GM18502 (cell line): Measurements from ENCODE around the gene TMEM170A.

Experiments used
- ATAC-seq: cut with Tn5 transposase; IDR thresholded peaks from one replicate; pipeline ENCODE4 v1.9.1; 2021; ENCODE audit warnings: mild to moderate bottlenecking; ENCODE audit not compliant: unreplicated experiment, poor library complexity

Gene TMEM170A

DNA sequence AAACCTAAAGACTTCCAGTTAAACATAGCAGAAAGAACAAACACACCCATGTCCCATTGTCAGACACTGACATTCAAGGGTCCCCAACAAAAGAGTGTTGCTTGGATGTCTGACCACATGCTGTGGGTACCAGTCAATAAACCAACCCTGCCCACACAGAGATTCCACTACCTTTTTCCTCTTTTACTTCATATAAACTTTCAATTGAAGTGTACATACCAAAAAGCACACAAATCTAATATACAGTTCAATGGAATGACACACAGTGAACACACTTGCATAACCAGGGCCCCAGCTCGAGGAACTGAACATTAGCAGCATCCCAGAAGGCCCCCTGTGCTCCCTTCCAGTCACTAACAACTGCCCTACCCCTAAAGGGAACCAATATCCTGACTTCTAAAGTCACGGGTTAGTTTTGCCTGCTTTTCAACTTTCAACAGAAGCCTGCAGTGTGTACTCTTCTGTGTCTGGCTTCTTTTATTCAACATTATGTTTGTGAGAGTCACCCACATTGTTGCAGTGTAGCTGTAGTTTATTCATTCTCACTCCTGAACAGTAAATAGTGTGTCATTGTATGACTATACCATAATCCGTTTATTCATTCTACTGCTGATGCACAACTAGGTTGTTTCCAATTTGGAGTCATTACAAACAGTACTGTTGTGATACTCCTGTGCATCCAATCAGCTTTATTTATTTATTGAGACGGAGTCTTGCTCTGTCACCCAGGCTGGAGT is 49.2 kb downstream of the TMEM170A start:
- no peak for ATAC-seq

DNA sequence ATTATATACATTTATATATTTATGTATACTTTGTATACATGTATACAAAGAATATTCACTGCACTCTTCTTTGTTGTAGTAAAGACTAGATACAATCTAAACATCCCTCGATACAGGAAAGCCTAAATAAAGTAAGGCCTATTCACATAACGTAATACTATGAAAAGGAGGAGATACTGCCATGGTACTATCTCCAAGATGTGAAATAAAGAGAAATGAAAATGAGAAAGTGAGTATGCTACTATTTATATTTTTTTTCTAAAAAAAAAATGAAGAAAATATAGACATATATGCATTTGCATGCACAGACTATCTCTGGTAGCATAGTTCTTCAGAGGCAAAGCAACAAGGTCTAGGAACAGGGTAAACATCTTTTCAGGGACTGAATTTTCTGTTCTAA is 50.5 kb downstream of the TMEM170A start:
- ATAC-seq: no peak

DNA sequence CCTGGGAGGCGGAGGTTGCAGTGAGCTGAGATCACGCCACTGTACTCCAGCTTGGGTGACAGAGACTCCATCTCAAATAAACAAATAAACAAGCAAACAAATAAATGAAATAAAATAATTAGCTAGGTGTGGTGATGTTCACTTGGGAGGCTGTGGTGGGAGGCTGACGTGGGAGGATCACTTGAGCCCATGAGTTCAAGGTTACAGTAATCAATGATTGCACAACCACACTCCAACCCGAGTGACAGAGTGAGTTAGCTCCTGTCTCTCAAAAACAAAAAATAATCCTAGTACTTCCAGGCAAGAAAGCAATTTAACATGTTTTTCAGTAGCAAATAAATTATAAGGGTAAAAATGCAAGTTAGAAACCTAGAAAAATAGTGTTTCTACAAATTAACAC is 57.5 kb downstream of the TMEM170A start:
- ATAC-seq: no peak

DNA sequence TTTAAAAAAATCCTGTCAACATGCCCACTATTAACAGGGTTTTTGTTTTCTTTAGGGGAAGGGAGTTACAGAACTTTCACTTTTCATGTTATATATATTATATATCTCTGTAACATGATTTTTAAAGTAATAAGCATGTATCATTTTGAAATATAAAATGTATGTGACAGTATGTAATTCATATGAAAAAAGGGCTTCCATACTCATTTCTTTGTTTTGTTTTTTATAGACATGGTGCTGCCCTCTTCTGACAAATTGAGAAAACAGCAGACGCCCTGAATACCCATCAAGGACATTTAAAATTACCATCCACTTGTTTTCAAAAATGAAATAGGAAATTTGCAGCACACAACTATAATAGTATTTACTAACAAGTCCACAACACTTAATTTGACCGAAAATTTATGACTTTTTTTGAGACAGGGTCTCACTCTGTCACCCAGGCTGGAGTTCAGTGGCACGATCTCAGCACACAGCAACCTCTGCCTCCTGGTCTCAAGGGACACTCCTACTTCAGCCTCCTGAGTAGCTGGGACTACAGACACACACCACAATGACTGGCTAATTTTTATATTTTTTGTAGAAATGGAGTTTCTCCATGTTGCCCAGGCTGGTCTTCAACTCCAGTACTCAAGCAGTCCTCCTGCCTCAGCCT is 61.5 kb downstream of the TMEM170A start:
- no peak for ATAC-seq

DNA sequence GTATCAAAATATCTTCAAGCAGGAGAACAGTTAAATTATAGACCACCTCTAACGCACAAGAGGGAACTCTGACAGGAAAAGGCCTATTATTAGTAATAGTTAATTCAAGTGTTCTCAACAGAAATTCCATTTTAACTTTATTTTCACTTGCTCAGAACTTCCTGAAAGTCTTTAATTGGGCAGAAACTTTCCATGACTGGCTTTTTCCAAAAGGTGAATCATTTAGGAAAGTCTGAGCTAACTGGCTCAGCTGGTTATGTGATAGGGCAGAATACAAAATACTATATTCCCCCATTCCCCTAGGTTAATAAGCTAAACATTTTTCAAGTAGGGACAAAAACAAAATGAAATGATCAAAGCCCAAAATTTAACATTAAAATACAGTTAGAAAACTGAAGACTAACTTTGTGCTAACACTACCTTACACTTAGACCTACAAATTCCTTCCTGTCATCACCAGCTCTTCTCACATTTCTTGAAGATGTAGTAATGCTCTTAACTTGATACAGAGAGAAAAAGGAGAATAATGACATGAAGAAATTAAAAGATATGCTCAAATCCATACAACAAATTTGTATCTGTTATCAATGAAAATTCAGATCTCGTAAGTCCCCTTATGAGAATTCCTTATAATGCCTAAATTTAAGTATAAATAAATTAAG is 62.2 kb downstream of the TMEM170A start:
- ATAC-seq: no peak

DNA sequence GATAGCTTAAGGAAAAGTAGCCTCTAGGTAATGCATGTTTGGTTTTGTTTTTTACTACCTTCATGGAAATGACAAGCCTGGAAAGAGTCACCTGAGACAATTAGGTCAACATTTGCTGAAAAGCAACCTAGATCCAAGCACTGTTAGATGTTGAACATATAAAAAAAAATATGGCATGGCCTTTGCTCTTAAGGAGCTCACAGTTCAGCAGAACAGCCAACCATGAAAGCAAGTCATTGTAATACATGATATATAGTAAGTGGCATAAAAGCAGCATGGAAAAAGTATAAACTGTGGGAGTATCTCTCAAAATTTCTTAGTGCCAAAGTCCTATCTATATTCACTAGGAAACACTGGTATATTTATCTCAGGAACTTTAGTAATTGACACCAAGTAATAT is 62.8 kb downstream of the TMEM170A start:
- no peak for ATAC-seq

DNA sequence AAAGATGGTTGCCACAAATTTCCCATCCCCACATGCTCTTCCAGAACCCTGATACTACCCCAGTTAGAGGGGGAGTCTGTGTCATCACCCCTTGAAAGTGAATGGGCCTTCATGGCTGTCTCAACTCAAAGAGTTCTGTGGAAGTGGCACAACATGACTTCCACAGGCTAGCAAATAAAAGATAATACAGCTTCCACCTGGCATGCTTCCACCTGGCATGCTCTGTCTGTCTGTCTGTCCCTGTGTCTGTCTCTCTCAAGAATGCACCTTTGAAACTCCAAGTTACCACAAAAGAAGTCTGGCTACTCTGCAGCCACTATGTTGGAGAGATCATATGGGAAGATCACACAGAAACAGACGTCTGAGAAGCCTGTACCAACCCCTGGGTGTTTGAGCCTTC is 66.2 kb downstream of the TMEM170A start:
- ATAC-seq: no peak

DNA sequence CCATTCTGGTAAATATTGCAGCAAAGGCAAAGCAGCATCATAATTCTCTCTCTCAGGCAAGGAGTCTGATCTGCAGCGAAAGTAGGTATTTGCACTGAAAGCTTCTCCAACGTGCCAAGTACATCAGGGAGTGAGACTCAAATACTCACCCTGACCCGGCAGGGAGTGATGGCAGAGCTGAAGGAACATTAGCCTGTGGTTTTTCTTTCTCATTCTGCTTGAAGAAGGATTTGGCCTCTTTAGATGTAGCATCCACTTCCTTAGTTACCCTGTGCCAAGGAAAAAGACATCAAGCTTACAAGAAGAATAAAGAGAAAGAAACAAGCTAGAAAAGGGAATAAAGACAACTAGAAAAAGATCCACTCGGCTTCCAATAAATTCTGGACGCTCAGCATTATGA is 69.5 kb downstream of the TMEM170A start:
- no peak for ATAC-seq
